Measurements from ENCODE around the gene TMEM97.

Gene TMEM97

DNA sequence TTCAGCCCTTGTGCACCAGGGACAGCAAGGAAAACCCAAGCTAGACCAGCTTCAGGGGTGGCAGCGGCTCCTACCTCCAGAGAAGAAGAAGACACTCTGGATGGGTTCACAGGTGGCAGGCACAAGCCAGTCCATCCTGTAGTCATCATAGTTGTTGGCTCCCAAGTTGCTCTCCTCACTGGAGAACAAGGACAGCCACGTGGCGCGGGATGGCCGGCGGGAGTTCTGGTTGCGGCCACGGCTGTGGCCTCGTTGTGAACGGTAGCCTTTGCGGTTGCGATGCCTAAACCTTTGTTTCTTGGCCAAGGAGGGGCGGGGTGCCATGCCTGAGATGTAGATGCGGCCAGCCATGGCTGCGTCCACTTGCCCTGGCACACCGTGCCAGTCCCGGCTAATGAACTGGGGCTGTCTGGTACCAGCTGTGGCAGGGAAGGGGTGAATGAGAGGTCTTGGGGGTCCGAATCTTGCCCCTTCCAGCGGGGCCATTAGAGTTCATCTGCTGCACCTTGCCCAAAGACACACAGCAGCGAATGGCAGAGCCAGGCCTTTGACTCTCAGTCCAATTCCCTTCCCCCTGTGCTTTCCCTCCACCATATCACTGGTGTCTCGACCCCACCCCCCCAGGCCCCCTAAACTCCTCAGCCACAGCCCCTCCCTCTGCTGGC is 48.8 kb downstream of the TMEM97 start:
- DNase-seq = no peak

DNA sequence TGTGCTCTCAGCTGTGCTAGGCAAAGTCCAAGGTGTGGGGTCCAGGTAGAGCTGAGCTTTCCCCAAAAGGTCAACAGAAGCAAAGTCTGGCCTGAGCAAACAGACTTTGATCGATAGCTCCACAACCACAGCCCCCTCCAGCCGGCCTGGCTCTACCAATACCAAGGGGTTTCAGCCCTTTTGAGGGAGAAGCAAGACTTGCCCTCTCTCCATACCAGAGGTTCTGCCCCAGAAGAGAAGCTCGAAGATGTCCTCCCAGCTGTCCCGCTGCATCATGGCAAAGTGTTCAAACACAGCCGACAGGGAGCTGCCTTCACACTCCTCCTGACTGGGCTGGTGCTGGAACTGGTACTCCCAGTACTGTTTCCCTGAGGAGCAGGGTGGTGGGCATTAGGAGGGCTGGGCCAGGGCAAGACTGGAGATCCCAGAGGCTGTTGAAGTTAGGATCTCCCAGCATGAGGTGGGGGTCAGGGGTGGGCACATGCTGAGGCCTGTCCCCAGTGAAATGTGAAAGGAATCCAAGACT is 49.4 kb downstream of the TMEM97 start:
- no peak for DNase-seq

DNA sequence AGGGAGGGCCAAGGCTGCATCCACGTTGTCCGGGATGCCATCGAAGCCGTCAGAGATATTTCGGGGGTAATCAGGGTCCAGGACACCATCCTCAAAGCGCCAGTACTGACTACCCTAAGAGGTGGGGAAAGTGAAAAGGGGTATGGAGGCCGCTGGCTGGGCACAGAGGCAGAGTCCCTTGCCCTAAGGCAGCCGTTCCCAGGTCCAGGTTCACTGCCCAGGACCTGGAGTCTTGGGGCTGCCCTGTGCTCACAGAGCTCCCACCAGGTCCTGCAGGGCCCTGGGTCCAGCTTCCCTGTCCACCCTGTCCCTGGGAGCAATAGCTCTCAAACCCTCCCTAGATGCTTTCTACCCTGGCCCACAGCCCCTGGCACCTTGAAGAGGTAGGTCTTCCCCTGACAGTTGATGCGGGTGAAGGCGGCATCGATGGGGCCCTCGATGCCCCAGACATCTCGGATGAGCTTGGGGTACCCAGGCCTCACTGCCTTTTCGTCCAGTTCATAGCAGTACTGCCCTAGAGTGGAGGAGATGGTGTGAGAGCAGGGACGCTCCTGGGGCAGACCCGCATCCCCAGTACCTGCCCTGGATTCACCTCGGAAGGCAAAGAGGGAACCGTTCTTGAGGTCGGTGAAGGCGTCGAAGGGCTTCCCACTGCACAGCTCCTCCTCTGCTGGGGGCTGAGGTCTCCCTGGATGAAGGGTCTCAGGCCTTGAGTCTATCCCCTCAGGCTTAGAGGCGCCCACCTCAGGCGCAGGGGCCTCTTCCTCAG is 50.1 kb downstream of the TMEM97 start:
- no peak for DNase-seq

DNA sequence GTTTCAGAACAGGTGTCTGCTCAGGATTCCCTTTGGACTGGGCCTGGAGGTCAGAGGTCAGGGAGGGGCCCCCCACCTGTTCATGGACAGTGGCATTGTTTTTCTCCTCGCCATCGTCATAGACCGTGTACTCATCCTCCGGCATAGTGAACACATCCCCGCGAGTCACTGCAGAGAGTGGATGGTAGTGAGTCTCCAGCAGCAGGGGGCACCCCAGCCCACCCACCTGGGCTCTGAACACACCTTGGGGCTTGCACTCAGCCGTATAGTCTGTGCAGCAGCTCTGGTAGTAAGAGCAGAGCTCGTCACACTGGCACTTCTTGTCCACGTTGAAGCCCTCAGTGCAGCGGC is 50.7 kb downstream of the TMEM97 start:
- DNase-seq = no peak

DNA sequence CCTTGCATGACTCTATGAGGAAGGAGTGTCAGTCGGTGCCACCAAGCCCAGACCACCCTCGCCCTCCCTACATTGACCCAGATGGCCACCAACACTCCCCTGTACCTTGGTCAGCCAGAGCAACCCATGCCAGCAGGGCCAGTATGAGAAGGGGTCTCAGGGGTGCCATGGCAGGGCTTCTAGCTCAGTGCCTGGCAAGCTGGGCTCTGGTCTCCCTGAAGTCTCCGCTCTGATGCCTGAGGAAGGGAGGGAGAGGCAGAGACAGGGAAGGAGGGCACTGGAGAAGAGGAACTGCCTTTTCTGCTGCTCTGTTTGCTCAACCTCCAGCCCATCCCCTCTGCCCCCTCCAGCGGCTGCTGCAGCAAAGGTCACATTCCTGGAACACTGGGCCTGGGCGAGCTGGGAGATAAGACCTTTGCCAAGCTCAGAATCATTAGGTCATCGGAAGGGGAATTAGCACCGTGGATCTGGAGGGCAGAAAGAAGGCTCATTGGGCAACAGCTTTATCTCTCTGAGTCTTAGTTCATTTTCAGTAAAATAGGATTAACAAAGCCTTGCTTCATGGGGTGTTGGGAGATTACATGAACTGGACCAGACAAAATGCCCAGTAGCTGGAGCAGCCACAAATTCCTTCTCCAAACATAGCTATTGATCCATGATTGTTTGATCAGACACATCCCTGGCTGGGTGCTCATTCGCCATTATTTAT is 51.2 kb downstream of the TMEM97 start, which contains the start of gene VTN:
VTN (minus strand) TSS at position 273 of the 709 bp plus-strand sequence; CDS start at position 169, 104 bp downstream.
- DNase-seq = no peak

DNA sequence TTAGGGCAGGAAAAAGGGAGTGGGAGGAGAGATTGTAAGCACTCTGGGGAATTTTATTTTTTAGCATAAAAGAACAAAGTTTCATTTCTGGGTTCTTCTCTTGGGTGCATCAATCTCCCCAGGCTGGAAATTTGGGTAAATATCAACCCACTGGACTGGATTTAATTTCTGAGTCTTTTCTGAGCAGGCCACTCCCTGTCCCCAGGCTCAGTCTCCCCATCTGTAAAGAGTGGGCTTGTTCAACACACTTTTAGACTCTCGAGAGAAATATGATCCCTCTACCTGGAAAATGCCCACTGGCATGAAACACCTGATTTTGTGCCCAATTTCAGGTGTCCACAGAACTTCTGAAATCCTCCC is 51.7 kb downstream of the TMEM97 start:
- DNase-seq = no peak

DNA sequence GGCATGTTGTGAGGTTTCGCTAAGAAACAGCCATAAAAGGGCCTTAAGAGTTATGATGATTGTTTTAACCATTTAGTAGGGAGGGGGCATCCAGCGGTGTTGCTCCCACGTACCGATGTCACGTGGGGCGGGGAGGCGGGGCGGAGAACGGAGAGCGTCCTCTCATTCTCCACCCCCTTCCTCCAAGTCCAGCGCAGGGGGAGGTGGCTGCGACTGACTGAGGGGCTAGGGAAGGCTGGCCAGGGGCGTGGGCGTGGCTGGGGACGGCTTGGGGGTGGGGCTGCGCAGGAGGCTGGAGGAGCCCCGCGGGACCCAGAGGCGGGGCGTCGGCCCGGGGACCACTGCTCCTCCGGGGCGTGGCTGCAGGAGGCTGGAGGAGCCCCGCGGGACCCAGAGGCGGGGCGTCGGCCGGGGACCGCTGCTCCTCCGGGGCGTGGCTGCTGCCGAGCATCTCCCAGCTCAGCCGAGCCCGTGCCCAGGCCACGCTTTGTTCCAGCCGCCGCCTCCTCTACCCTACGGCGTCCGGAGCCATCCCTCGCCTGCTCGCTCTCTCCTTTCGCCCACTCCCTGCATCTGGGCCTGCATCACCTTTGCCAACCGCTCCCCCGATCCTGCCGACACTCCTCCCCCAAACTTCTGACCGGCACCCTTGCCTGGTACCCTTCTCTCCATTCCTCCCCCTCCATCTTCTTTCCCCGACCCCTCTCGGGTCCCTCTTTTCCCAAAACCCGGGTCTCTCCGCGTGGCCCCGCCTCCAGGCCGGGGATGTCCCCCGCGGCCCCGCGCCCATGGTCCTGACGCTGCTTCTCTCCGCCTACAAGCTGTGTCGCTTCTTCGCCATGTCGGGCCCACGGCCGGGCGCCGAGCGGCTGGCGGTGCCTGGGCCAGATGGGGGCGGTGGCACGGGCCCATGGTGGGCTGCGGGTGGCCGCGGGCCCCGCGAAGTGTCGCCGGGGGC is 52.5 kb downstream of the TMEM97 start, which contains the start of gene SARM1:
SARM1 (plus strand) TSS at position 450 of the 958 bp plus-strand sequence; CDS start at position 789, 339 bp downstream.
- peak; percentile 90 for DNase-seq

DNA sequence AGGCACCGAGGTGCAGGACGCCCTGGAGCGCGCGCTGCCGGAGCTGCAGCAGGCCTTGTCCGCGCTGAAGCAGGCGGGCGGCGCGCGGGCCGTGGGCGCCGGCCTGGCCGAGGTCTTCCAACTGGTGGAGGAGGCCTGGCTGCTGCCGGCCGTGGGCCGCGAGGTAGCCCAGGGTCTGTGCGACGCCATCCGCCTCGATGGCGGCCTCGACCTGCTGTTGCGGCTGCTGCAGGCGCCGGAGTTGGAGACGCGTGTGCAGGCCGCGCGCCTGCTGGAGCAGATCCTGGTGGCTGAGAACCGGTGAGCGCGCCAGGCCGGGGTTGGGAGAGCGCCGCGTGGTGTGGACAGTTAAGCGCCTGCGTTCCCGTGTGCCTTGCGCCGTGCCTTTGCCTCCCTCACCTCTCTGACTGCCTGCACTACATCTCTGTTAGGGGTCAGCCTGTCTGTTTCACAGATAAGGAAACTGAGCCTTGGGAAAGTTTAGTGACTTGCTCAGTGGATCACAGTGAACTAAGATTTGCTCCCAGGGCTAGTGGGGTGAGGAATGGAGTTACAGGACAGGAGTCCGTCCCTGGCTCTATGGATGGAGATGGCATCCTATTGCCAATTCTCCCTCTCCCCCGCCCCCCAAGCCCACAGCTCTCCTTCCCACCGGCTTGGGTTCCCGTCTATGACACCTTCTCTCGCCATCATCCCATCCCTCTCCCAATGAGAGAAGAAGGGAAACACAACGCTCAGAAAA is 53.4 kb downstream of the TMEM97 start:
- no peak for DNase-seq

DNA sequence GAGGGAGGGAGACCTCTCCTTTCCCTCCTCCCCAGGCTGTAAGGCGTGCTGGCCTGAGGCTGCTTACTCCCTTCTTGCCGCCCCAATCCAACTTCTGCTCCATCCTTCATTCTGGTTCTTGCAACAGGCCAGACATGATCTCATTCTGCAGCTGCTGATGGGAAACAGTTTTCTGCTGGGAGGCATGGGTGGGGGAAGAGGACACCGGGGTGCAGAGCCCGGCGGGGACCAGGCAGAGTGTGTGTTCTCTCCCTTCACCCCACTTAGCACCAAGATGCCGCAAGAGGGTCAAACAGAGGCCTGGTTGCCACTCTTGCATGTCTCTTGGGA is 53.9 kb downstream of the TMEM97 start:
- DNase-seq = no peak
